Measurements from ENCODE around the gene OR51L1. TPM values are rescaled to one million over a fixed set of nuclear protein-coding genes. Genes with fewer than 3 reads are reported as not detected.

OR51L1 gene
- total and polyA plus RNA-seq, 2 experiments from 2014 or later, result not detected

DNA sequence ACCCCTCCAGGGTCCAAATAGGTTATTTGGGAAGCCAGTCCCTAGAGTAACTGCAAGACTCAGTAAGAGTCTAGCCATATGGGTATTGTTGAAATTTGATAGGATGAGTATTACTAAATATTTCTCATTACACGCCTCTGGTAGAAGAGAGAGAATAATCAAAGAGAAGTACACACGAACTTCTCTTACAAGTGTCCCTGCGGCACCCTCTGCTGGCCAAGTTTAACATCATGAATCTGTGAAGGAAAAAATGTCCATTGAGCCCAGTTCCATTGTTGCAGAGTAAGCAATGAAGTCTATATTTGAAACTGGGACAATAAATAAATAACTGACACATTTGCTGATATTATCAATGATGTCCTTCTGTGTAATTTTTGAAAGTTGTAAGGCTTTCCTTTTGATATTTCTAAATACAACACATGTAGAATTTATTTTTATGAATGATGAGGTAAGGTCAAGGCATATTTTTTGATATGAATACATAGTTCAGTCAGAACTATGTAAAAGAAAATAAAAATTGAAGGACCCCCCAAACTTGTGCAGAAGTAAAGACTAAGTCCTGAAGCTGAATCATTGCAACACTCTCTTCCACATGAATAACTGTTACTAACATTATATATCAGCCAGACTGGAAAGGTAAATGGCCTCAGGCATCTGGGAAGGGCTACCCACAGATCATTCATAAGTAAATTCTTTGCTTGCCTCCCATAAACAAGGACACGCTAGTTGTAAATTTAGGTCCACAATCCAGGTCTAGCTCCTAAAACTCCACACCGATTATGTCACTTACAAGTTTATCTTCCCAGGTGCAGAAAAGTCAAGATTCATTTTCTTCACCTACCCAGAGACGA, 10.0 kb downstream of the OR51L1 start:
- Mint-ChIP-seq H3K27me3 (ENCODE audit: insufficient read depth, low read depth, poor library complexity) (no peaks in the 10 kb centered on the region), H3K9me3 (no peaks in the 10 kb centered on the region), H3K27ac (no peak overlapping the region), H3K4me1 (no peaks in the 10 kb centered on the region), H3K36me3 (ENCODE audit: low read depth) (no peaks in the 10 kb centered on the region), H3K4me3 (no peak overlapping the region)
- DNase-seq (ENCODE audit: low spot score) (peak; percentile 79), ATAC-seq (peak; percentile 63)
- H3F3A ChIP-seq (replicated peaks; ENCODE audit: low read depth), result no peaks in the 10 kb centered on the region
- H2AFZ ChIP-seq, result no peak overlapping the region
- H3K4me1 ChIP-seq (ENCODE audit: insufficient read depth), result no peaks in the 10 kb centered on the region
- no peaks in the 10 kb centered on the region for H4K20me1 ChIP-seq (replicated peaks; ENCODE audit: insufficient read depth)
- no peaks in the 10 kb centered on the region for H3K27me3 ChIP-seq (ENCODE audit: insufficient read depth)
- TF ChIP-seq, protein P1, sequence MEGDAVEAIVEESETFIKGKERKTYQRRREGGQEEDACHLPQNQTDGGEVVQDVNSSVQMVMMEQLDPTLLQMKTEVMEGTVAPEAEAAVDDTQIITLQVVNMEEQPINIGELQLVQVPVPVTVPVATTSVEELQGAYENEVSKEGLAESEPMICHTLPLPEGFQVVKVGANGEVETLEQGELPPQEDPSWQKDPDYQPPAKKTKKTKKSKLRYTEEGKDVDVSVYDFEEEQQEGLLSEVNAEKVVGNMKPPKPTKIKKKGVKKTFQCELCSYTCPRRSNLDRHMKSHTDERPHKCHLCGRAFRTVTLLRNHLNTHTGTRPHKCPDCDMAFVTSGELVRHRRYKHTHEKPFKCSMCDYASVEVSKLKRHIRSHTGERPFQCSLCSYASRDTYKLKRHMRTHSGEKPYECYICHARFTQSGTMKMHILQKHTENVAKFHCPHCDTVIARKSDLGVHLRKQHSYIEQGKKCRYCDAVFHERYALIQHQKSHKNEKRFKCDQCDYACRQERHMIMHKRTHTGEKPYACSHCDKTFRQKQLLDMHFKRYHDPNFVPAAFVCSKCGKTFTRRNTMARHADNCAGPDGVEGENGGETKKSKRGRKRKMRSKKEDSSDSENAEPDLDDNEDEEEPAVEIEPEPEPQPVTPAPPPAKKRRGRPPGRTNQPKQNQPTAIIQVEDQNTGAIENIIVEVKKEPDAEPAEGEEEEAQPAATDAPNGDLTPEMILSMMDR (conservative IDR thresholded peaks at IDR 0.05; ENCODE audit: low read depth in 2 of 2), result peak; percentile 78 to 84
- TF ChIP-seq EZH2phosphoT487 (IDR thresholded peaks at IDR 0.05; ENCODE audit: unreplicated experiment) (no peak), STAT1 (IDR thresholded peaks at IDR 0.05; ENCODE audit: unreplicated experiment) (no peak), CREB1 (CRISPR knock-in tag; IDR thresholded peaks at IDR 0.05; ENCODE audit: low read depth) (no peak)
- TF ChIP-seq, protein P2, sequence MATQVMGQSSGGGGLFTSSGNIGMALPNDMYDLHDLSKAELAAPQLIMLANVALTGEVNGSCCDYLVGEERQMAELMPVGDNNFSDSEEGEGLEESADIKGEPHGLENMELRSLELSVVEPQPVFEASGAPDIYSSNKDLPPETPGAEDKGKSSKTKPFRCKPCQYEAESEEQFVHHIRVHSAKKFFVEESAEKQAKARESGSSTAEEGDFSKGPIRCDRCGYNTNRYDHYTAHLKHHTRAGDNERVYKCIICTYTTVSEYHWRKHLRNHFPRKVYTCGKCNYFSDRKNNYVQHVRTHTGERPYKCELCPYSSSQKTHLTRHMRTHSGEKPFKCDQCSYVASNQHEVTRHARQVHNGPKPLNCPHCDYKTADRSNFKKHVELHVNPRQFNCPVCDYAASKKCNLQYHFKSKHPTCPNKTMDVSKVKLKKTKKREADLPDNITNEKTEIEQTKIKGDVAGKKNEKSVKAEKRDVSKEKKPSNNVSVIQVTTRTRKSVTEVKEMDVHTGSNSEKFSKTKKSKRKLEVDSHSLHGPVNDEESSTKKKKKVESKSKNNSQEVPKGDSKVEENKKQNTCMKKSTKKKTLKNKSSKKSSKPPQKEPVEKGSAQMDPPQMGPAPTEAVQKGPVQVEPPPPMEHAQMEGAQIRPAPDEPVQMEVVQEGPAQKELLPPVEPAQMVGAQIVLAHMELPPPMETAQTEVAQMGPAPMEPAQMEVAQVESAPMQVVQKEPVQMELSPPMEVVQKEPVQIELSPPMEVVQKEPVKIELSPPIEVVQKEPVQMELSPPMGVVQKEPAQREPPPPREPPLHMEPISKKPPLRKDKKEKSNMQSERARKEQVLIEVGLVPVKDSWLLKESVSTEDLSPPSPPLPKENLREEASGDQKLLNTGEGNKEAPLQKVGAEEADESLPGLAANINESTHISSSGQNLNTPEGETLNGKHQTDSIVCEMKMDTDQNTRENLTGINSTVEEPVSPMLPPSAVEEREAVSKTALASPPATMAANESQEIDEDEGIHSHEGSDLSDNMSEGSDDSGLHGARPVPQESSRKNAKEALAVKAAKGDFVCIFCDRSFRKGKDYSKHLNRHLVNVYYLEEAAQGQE (IDR thresholded peaks at IDR 0.05; ENCODE audit: unreplicated experiment), result no peak
- TF ChIP-seq, protein P3, sequence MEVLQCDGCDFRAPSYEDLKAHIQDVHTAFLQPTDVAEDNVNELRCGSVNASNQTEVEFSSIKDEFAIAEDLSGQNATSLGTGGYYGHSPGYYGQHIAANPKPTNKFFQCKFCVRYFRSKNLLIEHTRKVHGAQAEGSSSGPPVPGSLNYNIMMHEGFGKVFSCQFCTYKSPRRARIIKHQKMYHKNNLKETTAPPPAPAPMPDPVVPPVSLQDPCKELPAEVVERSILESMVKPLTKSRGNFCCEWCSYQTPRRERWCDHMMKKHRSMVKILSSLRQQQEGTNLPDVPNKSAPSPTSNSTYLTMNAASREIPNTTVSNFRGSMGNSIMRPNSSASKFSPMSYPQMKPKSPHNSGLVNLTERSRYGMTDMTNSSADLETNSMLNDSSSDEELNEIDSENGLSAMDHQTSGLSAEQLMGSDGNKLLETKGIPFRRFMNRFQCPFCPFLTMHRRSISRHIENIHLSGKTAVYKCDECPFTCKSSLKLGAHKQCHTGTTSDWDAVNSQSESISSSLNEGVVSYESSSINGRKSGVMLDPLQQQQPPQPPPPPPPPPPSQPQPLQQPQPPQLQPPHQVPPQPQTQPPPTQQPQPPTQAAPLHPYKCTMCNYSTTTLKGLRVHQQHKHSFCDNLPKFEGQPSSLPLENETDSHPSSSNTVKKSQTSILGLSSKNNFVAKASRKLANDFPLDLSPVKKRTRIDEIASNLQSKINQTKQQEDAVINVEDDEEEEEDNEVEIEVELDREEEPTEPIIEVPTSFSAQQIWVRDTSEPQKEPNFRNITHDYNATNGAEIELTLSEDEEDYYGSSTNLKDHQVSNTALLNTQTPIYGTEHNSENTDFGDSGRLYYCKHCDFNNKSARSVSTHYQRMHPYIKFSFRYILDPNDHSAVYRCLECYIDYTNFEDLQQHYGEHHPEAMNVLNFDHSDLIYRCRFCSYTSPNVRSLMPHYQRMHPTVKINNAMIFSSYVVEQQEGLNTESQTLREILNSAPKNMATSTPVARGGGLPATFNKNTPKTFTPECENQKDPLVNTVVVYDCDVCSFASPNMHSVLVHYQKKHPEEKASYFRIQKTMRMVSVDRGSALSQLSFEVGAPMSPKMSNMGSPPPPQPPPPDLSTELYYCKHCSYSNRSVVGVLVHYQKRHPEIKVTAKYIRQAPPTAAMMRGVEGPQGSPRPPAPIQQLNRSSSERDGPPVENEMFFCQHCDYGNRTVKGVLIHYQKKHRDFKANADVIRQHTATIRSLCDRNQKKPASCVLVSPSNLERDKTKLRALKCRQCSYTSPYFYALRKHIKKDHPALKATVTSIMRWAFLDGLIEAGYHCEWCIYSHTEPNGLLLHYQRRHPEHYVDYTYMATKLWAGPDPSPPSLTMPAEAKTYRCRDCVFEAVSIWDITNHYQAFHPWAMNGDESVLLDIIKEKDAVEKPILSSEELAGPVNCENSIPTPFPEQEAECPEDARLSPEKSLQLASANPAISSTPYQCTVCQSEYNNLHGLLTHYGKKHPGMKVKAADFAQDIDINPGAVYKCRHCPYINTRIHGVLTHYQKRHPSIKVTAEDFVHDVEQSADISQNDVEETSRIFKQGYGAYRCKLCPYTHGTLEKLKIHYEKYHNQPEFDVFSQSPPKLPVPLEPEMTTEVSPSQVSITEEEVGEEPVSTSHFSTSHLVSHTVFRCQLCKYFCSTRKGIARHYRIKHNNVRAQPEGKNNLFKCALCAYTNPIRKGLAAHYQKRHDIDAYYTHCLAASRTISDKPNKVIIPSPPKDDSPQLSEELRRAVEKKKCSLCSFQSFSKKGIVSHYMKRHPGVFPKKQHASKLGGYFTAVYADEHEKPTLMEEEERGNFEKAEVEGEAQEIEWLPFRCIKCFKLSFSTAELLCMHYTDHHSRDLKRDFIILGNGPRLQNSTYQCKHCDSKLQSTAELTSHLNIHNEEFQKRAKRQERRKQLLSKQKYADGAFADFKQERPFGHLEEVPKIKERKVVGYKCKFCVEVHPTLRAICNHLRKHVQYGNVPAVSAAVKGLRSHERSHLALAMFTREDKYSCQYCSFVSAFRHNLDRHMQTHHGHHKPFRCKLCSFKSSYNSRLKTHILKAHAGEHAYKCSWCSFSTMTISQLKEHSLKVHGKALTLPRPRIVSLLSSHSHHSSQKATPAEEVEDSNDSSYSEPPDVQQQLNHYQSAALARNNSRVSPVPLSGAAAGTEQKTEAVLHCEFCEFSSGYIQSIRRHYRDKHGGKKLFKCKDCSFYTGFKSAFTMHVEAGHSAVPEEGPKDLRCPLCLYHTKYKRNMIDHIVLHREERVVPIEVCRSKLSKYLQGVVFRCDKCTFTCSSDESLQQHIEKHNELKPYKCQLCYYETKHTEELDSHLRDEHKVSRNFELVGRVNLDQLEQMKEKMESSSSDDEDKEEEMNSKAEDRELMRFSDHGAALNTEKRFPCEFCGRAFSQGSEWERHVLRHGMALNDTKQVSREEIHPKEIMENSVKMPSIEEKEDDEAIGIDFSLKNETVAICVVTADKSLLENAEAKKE (CRISPR knock-in tag; IDR thresholded peaks at IDR 0.05), result no peak
- H3K4me2 ChIP-seq, result no peak overlapping the region
- H3K79me2 ChIP-seq (replicated peaks; ENCODE audit: insufficient read depth), result no peaks in the 10 kb centered on the region
- no peaks in the 10 kb centered on the region for H3K36me3 ChIP-seq (ENCODE audit: insufficient read depth)
- H3K27ac ChIP-seq (ENCODE audit: low read depth), result no peak overlapping the region
- H3K4me3 ChIP-seq, result no peak overlapping the region
- peaks cover 2% of the 10 kb centered on the region for H3K9me2 ChIP-seq (ENCODE audit: insufficient read depth)

All from GM23338 (cell line).